OCI-LY7 (cell line): ENCODE measurements around the gene PPM1F.

ENCODE experiments used
- EZH2phosphoT487 ChIP-seq: fragments of 200-600 bp; sonication (generic); IDR thresholded peaks from 2 replicates; pipeline ENCODE4 v1.6.1; 2018; ENCODE audit warnings: low read depth, borderline replicate concordance, mild to moderate bottlenecking, mixed run types, antibody characterized with exemption, low read length, moderate library complexity, mixed read lengths
- TF ChIP-seq, protein P1 (sequence below): fragments of 200-600 bp; sonication (generic); conservative IDR thresholded peaks from 2 replicates; pipeline ENCODE4 v1.5.1; 2014; ENCODE audit warnings: mild to moderate bottlenecking, antibody characterized with exemption, low read length, moderate library complexity, mixed read lengths

GRCh38 chr22:21963790-21964211 is 11.2 kb upstream of the PPM1F start:
- TF ChIP-seq, protein P1, sequence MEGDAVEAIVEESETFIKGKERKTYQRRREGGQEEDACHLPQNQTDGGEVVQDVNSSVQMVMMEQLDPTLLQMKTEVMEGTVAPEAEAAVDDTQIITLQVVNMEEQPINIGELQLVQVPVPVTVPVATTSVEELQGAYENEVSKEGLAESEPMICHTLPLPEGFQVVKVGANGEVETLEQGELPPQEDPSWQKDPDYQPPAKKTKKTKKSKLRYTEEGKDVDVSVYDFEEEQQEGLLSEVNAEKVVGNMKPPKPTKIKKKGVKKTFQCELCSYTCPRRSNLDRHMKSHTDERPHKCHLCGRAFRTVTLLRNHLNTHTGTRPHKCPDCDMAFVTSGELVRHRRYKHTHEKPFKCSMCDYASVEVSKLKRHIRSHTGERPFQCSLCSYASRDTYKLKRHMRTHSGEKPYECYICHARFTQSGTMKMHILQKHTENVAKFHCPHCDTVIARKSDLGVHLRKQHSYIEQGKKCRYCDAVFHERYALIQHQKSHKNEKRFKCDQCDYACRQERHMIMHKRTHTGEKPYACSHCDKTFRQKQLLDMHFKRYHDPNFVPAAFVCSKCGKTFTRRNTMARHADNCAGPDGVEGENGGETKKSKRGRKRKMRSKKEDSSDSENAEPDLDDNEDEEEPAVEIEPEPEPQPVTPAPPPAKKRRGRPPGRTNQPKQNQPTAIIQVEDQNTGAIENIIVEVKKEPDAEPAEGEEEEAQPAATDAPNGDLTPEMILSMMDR: no peak
- no peak for TF ChIP-seq EZH2phosphoT487
